NK-92 (cell line): ENCODE measurements around the gene FBXL19.
"Not testable (repeated sequence)": the region's sequence is repeated elsewhere in the genome, so short reads cannot be mapped to it uniquely, and the experiment has no call there.

ENCODE experiments used
- DNase-seq: peaks from one replicate; lab custom pipeline; 2025; ENCODE audit not compliant: unreplicated experiment; lab: John Stamatoyannopoulos, UW

Gene FBXL19

DNA sequence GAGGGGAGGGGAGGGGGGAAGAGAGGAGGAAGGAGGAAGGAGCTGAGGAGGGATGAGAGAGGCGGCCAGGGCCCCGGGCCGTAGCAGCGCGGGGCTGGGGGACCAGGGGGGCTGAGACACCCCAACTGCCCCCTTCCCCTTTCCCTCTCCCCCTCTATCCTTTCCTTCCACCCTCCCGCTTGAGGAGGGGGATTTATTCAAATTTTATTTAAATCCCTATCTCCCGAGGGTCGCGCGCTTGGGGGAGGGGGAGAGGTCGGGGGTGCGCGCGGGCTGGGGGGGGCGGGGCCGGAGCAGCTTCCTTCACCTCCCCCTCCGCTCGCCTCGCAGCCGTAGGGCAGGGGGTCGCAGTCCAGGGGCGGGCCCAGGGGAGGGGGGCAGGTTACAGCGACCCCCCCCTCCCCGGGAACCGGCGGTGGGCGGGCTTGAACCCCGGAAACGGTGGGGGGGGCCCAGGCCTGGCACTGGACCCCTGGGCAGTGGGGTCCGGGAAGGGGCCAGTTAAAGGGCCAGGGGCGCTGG, at the start of gene FBXL19:
Gene FBXL19 (plus strand): TSS at position 19 of the 522 bp plus-strand sequence. CDS start 2,183 bp downstream, outside the sequence.
- no peak for DNase-seq

DNA sequence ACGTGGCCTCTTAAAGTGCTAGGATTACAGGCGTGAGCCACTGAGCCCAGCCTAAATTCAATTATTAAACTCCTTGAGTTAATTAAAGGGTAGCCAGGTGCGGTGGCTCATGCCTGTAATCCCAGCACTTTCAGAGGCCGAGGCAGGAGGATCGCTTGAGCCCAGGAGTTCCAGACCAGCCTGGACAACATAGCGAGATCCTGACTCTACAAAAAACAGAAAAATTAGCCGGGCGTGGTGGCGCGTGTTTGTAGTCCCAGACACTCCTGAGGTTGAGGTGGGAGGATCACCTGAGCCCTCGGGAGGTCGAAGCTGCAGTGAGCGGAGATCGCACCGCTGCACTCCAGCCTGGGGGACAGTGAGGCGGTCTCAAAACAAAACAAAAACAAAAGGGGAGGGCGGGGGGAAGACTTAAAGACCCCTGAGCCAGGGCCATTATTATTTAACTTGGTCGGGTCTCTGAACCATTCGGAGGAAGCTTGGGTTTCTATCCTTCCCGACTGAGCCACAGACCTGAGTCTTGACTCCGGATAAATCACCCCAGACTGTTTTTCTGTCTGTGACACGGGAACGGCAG, 49.0 kb upstream of the FBXL19 start:
- DNase-seq: no peak

- no peak for DNase-seq
These were observed 48.3 kb upstream of the FBXL19 start for GRCh38 chr16:30874821-30875717.

DNA sequence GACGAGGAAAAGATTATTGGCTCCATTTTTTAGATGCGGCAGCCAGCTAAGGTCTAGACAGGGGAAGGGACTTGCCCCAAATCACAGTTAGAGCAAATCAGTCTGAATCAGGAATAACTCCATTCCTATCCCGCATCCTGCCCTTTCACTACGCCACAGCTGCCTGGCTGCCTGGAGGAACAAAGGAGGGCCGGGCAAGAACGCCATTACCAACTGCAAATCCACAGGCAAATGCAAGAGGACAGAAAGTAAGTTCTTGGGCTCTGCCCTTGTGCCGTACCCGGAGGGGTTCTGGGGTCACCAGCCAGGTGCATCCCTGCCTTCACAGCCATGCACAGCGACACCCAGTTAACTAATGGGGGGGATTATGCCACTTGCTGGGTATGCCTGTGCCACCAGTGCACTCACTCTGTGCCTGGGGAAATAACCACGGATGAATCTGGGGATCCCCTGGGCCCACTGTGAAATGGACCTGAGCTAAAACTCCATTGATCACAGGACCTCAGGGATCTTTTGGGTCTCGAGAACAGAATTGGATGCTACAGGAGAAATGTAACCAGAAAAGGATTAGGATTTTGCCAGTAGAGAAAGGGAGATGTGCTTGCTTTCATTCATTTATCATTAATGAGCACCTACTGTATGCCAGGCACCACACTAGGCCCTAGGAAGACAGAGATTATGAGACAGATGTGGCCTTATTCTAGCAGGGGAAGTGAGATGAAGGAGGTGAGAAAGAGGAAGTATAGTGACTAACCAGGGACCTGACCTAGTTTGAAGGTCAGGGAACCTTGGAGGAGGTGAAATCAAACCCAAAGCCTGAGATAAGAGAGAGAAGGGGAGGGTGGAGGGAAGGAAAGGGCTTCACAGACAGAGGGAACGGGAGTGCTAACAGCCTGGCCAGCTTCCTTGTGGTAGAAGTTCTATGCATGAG, 47.2 kb upstream of the FBXL19 start:
- no peak for DNase-seq

DNA sequence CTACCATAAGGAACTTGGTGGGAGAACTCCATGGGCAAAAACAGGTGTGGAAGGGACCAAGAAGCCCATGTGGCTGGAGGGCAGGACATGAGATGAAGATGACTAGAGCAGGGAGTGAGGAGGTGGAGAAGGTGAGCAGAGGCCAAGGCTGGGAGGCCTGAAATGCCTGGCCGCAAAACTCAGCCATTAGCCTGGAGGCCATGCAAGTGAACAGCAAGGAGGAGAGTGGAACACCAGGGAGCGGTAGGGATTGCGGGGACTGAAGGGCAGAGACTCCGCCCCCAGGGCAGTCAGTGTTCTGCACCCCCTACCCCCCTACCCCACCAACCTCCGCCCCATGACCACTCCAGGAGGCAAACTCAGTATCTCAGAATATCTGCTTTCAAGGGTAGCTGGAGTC, 46.5 kb upstream of the FBXL19 start:
- DNase-seq: no peak

DNA sequence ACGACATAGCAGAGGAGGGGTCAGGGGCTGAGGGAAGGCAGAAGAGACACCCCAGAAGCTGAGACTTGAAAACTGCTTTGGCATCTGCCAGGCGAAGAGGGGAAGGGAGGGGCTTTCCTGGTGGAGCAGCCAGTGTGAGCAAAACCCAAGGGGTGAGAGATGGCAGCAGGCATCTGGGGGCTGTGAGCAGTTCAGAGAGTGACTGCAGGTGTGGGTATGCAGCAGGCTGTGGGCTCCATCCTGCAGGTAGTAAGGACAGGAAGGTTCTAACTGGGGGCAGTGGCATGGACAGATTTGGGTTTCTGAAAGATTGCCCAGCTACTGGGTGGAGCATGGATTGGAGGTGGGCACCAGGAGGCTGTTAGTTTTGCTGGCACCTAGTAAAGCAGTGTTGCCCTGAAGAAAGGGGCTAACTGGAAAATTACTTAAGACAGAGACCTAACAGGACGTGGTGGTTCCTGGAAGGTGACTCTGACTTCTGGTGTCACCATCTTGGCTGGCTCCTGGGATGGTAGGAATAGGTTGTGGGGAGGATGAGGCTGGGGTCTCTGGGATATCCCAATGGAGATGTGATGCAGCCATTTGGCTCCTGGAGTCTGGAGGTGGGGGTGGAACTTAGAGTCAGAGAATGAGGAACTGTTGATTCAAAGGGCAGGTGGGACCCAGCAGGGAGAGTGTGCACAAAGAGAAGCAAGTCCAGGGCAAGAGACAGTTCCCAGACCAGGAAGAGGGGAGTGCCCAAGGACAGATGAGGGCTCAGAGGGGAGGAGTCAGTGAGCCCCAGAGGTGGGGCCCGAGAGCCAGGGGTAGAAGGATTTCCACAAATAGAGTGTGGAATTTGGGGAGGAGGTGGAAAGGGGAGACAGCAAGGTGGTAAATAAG, 40.7 kb upstream of the FBXL19 start:
- no peak for DNase-seq

DNA sequence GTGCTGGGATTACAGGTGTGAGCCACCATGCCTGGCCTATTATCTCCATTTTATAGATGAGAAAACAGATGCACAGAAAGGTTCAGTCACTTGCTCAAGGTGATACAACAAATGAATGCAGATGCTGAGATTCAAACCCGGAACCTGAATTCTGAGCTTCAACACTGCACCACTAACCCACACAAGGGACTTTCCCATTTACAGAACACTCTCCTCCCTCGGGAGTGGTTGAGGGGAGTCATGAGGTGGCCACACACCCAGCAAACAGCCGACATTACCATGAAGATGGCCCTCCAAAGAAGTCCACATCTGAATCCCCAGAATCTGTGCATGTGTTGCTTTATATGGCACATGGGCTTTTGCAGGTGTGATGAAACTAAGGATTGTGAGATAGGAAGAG, 38.6 kb upstream of the FBXL19 start:
- DNase-seq: no peak

DNA sequence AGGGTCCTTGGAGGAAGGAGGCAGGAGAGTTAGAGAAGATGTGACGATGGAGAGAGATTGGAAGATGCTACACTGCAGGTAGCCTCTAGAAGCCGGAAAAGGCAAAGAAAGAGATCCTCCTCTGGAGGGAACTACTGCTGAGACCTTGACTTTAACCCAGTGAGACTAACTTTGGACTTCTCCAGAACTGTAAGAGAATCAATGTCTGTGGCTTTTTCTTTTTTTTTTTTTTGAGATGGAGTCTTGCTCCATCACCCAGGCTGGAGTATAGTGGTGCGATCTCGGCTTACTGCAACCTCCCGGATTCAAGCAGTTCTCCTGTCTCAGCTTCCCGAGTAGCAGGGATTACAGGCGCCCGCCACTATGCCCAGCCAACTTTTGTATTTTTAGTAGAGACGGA, 38.2 kb upstream of the FBXL19 start:
- DNase-seq: no peak

DNA sequence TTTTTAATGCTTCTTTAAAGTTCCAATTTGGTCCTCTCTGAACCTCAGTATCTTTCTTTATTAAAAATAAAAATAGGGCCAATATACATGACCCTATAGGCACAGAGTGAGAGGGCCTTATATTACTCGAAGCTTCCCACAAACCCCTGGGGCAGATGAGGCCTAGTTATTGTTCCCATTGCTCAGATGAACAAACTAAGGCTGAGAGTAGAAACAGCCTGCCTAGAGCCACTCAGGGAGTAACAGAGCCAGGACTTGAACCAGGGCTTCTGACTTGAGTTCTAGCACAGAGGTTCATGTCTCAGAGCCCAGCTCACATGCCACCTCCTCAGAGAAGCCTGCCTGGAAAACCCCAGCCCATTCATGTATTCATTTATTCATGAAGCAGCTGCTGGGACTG, 37.2 kb upstream of the FBXL19 start:
- no peak for DNase-seq

DNA sequence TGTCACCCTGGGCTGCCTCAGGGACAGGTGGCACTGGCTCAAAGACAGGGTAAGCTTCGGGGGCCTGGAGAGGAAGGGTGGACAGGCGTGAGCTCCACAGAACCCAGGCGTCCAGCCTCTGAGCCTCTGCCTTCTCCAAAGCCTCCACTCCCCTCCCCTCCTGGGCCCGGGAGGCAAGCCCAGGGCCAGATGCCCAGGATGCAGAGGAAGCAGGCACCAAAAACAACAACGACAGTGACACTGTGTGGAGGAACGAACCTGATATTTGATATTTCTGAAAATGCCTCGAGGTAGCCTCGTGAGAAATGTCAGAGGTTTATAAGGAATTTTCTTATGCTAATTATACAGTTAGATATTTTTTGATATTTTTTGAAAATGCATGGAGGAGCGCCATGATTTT, 35.4 kb upstream of the FBXL19 start:
- DNase-seq: no peak

GRCh38 chr16:30888856-30889499, 34.4 kb upstream of the FBXL19 start:
- no peak for DNase-seq

DNA sequence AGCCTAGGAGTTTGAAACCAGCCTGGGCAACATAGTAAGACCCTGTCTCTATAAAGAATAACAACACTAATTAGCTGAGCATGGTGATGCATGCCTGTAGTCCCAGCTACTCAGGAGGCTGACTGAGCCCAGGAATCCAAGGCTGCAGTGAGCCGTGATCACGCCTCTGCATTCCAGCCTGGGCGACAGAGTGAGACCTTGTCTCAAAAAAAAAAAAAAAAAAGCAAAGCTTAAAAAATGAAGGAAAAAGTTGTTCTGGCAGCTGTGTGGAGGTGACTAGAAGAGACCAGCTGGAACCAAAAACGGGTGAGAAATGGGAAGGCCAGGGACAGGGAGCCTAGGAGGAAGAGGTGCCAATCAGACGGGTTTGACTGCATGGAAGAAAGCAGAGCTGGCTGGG, 33.7 kb upstream of the FBXL19 start:
- no peak for DNase-seq

DNA sequence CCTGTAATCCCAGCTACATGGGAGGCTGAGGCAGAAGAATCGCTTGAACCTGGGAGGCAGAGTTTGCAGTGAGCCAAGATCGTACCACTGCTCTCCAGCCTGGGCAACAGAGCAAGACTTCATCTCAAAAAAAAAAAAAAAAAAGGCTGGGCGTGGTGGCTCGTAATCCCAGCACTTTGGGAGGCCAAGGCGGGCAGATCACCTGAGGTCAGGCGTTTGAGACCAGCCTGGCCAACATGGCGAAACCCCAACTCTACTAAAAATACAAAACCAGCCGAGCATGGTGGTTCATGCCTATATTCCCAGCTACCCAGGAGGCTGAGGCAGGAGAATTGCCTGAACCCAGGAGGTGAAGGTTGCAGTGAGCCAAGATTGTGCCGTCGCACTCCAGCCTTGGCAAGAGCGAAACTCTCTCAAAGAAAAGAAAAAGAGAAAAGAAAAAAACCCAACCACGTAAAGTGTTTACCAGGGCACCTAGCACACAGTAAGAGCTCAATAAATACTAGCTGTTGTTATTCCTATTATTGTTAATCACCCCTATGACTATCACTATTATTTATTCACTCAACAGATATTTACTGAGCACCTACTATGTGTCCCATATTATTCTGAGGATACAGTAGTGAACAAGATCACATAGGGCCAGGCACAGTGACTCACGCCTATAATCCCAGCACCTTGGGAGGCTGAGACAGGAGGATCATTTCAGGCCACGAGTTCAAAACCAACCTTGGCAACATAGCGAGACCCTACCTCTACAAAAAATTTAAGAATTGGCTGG, 32.1 kb upstream of the FBXL19 start:
- not testable (repeated sequence) for DNase-seq

DNA sequence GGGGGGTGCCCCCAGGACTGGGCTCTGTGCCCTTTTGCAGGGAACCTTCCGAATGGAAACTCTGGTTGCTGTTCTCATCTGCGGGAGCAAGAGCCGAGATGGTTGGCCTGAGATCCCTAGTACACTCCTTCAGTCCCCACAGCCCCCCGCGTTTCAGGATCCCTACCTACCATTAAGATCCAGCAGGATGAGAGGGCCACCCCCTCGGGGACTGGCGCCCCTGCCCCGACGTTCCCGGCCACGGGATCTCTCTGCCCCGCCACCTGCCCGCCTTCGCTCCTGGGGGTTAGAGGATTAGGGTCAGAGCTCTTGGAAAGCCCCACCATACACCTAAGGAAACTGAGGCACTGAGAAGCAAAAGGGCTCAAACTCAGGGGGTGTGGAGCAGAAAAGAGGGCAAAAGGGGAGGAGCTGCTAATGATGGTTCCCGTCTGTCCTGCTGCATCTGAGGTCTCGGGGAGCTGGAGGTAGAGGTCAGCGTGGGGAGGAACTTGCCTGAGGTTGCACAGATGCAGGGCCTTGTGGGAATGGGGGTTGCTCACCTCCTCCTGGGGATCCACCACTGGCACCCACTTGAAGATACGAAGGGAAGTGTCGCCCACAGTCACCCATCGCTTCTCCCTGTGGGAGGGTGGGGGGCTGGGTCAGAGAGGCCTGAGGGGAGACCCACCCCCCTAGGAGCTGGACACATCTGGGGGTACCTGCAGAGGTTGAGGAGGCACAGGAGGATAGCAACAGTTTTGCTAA, 30.5 kb upstream of the FBXL19 start:
- no peak for DNase-seq

GRCh38 chr16:30893417-30893743, 30.0 kb upstream of the FBXL19 start:
- no peak for DNase-seq

DNA sequence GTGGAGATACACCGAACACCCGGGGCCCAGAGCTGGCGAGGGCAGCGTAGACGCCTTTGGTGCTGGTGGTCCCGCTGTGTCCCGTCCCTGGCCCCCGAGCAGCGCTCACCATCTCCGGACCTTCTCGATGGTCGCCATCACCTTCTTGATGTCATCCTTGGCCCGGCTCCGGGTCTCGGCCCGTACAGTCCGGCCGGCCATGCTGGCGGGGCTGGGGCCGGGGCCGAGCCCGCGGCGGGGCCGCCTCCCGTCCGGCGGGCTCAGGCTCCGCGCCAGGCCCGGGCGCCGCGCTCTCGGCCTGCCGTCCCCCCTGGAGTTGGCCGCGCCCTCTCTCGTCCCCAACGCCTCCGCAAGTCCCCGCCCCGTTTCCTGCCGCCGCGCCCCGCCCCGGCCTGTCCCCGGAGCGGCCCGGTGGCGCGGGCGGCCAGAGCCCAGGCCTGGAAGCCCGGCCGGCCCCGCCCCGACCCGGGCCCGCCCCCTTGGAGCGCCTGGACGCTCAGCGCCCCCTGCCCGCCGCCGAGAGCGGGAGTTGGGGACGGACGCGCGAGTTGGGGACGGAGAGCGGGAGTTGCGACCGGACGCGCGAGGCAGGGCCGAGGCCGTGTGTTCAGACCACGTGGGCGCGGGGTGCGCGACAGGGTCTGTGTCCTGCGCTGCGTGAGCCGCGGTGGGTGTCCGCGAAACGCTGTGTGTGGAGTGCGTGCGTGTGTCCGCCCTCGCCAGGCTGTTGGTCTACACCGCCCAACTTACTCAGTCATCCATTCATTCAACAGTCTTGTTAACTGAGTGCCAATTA, 29.4 kb upstream of the FBXL19 start, which contains the start of gene BCL7C:
Gene BCL7C (minus strand): TSS at position 334 of the 796 bp plus-strand sequence. CDS start 133 bp downstream, at position 201.
- no peak for DNase-seq

DNA sequence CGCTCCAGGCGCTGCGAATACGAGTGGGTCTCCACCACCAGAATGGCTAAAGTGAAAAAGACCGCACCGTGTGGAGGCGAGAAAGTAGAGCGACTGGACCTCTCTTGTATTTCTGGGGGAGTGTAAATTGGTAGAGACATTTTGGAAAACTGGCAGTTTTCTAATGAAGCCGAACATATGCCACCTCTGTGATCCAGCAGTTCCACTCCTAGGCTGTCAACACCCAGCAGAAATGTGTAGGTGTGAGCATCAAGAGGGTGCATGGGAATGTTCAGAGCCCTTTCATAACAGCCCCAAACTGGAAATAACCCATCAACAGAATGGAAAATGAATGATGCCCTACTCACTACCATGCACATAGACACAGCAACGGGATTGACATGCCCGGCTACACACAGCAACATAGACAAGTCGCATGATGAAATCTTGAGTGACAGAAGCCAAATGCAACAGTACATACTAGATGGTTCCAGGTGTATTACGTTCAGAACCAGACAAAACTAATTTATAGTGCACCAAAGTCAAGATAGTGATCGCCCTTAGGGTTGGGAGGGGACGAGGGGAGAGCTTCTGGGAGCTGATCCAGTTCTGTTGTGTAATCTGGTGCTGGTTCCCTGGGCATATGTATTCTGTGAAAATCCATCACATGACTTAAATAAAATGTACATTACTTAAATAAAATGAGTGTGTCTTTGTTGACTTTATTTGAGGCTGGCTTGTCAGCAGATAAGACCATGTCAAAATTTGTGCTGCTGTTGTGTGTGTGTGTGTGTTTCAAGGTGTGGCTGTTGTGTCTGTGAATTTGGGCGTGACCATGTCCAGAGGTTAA, 28.6 kb upstream of the FBXL19 start:
- DNase-seq: no peak
